ENCODE data around the gene RANBP10. TPM values are rescaled to one million over a fixed set of nuclear protein-coding genes. Genes with fewer than 3 reads are reported as not detected.

RANBP10 gene
- total RNA-seq, 8 experiments from 2014 or later = 4.3 to 19.8 (median 7.6) TPM

GRCh38 chr16:67814567-67814966 is 8.2 kb upstream of the RANBP10 start:
- H3K4me3 ChIP-seq = no peak overlapping the region
- ATAC-seq (replicated peaks in 6 of 8) = no peak
- in situ Hi-C loops (cut with MboI; ENCODE audit: low pct_unique_long_range_greater_than_20kb in 2 of 9, low sequenced_read_pairs in 9 of 9, unreplicated experiment in 9 of 9) = no loop called here
- H3K27ac ChIP-seq = no peak overlapping the region
- WGBS, 10 experiments = 50 to 100% (median 85%) methylated on average over 2 to 6 of the region's 8 CpGs; no CpG with 5 or more reads in 3 of the 10 experiments
- no peaks in the 10 kb centered on the region for H3K4me1 ChIP-seq (replicated peaks in 1 of 2)

DNA sequence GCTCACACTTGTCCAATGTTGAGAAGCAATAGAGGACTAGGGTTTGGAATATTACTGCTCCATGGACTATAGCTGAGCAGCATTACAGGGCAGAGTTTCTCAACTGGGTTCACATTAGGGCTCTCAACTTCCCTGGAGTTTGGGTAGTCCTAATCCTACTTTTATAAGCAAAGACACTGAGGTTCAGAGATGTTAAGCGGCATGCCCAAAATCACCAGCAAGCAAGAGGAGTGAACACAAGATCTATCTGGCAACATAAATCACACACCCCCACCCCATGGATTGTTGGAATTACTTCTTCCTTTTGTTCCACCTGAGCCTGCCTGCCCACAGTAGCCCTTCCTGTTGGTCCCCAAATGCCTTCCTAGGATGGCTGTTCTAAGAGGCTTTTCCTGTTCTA is 5.5 kb upstream of the RANBP10 start:
- ATAC-seq (replicated peaks in 6 of 8) = no peak
- H3K4me1 ChIP-seq (replicated peaks in 1 of 2) = peaks cover 0 to 3% of the 10 kb centered on the region in 2 donors
- no peak overlapping the region for H3K27ac ChIP-seq
- 80 to 100% (median 100%) methylated on average over 1 of the region's 1 CpG; no CpG with 5 or more reads in 7 of the 10 experiments for WGBS, 10 experiments
- in situ Hi-C loops (cut with MboI; ENCODE audit: low pct_unique_long_range_greater_than_20kb in 2 of 9, low sequenced_read_pairs in 9 of 9, unreplicated experiment in 9 of 9) = no loop called here
- H3K4me3 ChIP-seq = no peak overlapping the region

DNA sequence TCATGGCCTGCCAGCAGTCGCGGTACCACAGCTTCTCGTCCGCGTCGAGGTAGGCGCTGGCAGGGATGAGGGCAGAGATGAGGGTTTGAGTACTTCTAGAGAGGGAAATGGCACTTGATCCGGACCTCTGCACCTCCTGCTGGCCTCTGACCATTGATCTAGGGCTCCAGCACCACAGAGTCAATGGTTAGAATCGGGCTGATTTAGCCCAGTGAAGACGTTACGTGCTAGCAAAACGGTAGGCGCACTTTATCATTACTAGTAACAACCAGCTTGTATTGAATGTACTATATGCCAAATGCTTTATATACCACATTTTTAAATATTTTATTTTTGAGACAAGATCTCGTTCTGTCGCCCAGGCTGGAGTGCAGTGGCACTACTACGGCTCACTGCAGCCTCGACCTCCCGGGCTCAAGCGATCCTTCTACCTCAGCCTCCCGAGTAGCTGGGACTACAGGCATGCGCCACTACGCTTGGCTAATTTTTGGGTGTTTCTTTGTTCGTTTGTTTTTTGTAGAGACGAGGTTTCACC is 855 bp upstream of the RANBP10 start:
- peaks cover 5 to 7% of the 10 kb centered on the region in 2 donors for H3K4me1 ChIP-seq (replicated peaks in 1 of 2)
- H3K27ac ChIP-seq = peak overlapping the region; percentile 74 to 86
- peak in 2 of 8 experiments; percentile 6 to 8 for ATAC-seq (replicated peaks in 6 of 8)
- 5 to 64% (median 34%) methylated on average over 3 to 15 of the region's 24 CpGs; no CpG with 5 or more reads in 1 of the 10 experiments for WGBS, 10 experiments
- peak overlapping the region; percentile 65 to 94 (median 82) for H3K4me3 ChIP-seq
- in situ Hi-C loops (cut with MboI; ENCODE audit: low pct_unique_long_range_greater_than_20kb in 2 of 9, low sequenced_read_pairs in 9 of 9, unreplicated experiment in 9 of 9) = no loop called here

DNA sequence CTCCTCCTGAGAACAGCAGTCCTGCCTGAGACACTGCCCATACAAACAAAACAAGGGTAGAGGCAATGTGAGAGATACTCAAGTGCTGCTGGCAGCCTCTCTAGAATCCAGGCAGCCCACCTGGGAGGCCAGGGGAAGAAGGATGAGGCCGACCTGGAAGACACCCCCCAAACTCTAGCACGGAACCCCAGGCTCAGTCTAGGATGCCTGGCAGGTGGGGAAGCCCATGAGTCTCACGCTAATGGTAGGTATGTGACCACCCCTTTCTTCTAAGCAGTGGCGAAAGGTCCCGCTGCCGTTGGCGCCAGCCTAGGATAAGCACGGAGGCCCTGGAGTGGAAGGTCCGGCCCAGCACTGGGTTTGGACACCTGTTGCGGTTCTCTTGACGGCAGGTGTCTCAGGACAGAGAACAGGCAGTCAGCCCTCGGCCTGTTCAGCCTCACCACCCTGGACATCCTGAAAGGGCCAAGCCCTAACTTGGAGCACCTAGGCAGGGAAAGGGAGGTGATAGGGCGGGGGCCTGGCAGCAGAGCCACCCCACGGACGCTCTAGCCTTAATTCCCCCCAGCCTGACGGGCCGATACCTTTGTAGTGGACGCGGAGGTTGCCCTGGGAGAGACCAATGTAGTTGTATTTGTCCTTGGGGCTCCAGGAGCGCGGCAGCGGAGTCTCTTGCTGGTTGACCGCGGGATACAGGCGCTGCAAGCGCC is 487 bp downstream of the RANBP10 start:
- WGBS, 10 experiments = 0 to 20% (median 0%) methylated on average over 1 to 16 of the region's 26 CpGs; no CpG with 5 or more reads in 3 of the 10 experiments
- Histone ChIP-seq H3K4me1 (replicated peaks in 1 of 2) (peaks cover 5 to 7% of the 10 kb centered on the region in 2 donors), H3K4me3 (peak overlapping the region; percentile 65 to 94 (median 82)), H3K27ac (peak overlapping the region; percentile 72 to 87)
- in situ Hi-C loops (cut with MboI; ENCODE audit: low pct_unique_long_range_greater_than_20kb in 2 of 9, low sequenced_read_pairs in 9 of 9, unreplicated experiment in 9 of 9) = no loop called here
- peak in 4 of 8 experiments; percentile 3 to 9 (median 8) for ATAC-seq (replicated peaks in 6 of 8)

DNA sequence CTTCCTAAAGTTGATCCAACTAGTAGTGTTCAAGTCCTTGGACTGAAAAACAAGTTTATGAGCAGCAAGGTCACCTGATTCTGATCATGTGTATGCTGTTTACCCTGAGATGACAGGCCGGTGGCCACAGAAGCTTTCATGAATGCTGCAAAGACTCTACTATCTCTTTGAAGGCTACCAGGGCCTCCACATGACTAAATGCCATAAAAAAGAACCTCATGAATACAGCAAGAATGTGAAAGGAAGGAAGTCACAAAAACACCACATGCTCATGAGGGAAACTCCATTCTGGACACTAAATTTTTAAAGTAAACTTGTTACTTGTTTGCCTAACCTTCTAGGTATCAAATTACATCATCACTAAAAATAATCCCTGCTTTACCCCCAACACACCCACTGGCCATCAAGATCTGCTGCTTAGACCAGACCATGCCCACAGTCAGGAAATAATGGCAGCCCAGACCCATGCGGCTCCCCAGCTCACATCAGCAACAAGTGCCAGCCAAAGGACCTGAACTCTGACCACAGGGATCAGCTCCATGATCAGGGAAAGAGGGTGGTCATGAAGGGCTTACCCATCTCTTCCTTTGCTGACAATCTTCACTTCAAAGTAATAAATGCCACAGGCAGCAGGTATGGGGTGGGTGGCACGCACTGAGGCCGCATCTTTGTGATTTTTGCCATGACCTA is 1.4 kb downstream of the RANBP10 start:
- WGBS, 10 experiments = 66 to 94% (median 70%) methylated on average over 1 to 3 of the region's 4 CpGs; no CpG with 5 or more reads in 5 of the 10 experiments
- no peak for ATAC-seq (replicated peaks in 6 of 8)
- in situ Hi-C loops (cut with MboI; ENCODE audit: low pct_unique_long_range_greater_than_20kb in 2 of 9, low sequenced_read_pairs in 9 of 9, unreplicated experiment in 9 of 9) = no loop called here
- H3K27ac ChIP-seq = no peak overlapping the region
- peaks cover 7% of the 10 kb centered on the region in 2 donors for H3K4me1 ChIP-seq (replicated peaks in 1 of 2)
- peak overlapping the region; percentile 65 to 94 (median 82) for H3K4me3 ChIP-seq

DNA sequence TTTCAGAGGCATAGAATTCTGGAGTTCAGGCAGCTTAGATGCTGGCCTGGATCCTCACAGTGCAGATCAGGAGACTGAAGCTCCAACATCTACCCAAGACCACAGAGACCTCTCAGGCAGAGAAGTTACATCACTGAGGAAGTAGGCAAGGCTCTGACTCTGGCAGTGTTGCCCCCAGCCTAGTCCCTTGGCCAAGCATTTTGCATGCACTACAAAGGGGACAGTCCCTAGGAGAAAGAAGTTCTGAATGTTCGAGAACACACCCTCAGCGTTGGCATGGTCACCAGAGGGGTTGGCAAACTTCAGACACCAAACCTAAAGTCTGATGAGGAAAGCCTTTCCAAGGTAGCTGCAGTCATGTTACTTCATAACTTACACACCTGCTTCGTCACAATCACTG is 2.5 kb downstream of the RANBP10 start:
- WGBS, 10 experiments = 50 to 100% (median 85%) methylated on average over 1 to 3 of the region's 3 CpGs; no CpG with 5 or more reads in 7 of the 10 experiments
- ATAC-seq (replicated peaks in 6 of 8) = no peak
- peaks cover 7% of the 10 kb centered on the region in 2 donors for H3K4me1 ChIP-seq (replicated peaks in 1 of 2)
- in situ Hi-C loops (cut with MboI; ENCODE audit: low pct_unique_long_range_greater_than_20kb in 2 of 9, low sequenced_read_pairs in 9 of 9, unreplicated experiment in 9 of 9) = no loop called here
- no peak overlapping the region for H3K4me3 ChIP-seq
- H3K27ac ChIP-seq = no peak overlapping the region

GRCh38 chr16:67801883-67802282 is 4.5 kb downstream of the RANBP10 start:
- in situ Hi-C loops (cut with MboI; ENCODE audit: low pct_unique_long_range_greater_than_20kb in 2 of 9, low sequenced_read_pairs in 9 of 9, unreplicated experiment in 9 of 9) = no loop called here
- Histone ChIP-seq H3K4me3 (no peak overlapping the region), H3K27ac (no peak overlapping the region), H3K4me1 (replicated peaks in 1 of 2) (peaks cover 4 to 7% of the 10 kb centered on the region in 2 donors)
- no peak for ATAC-seq (replicated peaks in 6 of 8)
- WGBS, 10 experiments = 83 to 100% (median 100%) methylated on average over 1 to 2 of the region's 2 CpGs; no CpG with 5 or more reads in 5 of the 10 experiments

DNA sequence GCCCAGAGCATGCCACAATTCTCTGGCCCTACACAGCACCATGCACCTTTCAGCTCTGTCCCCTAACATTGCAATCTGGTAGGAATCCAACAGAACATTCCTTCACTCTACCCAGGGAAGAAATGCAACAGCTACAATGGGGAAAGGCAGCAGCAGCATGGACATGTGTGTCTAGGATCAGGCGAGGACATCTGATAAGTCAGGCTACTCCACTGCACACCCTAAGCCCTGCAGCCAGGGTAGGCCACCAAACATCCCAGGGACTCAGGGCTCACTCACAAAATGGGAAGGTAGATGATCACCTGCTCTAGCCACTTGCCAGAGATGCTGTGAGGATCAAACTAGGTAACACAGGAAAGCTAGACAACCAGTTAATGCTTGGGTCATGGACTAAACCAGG is 5.1 kb downstream of the RANBP10 start:
- Histone ChIP-seq H3K4me1 (replicated peaks in 1 of 2) (peaks cover 4 to 7% of the 10 kb centered on the region in 2 donors), H3K27ac (no peak overlapping the region), H3K4me3 (no peak overlapping the region)
- ATAC-seq (replicated peaks in 6 of 8) = no peak
- WGBS, 10 experiments = 86 to 100% methylated on average over 1 of the region's 1 CpG; no CpG with 5 or more reads in 8 of the 10 experiments
- in situ Hi-C loops (cut with MboI; ENCODE audit: low pct_unique_long_range_greater_than_20kb in 2 of 9, low sequenced_read_pairs in 9 of 9, unreplicated experiment in 9 of 9) = no loop called here

DNA sequence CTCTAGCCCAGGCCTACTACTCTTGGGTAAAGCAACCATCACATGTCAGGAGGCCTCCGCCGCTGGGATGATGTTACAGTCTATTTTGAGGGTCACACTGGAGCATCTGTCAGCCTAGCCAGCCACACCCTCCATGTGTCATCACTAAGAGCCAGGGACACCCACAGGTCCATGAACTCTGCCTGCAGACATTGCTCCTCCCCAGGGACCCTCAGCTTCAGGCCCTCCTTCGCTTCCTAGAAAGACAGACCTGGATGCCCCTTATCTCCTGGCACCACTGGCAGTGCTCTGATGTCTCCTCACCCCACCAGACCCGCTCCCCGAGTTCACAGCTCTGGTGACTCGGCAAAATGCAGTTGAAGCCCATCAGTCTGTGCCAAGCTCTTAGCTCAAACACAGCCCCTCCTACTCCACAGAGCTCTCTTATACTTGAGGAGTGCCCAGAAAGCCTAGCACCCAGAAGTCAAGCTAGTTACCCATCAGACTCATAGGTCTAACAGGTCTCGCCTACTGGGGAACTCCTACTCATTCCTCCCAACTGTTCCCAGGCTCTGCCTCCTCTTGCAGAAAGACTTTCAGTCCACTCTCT is 5.9 kb downstream of the RANBP10 start:
- peaks cover 4 to 6% of the 10 kb centered on the region in 2 donors for H3K4me1 ChIP-seq (replicated peaks in 1 of 2)
- in situ Hi-C loops (cut with MboI; ENCODE audit: low pct_unique_long_range_greater_than_20kb in 2 of 9, low sequenced_read_pairs in 9 of 9, unreplicated experiment in 9 of 9) = no loop called here
- H3K4me3 ChIP-seq = no peak overlapping the region
- peak overlapping the region in 1 of 2 donors; percentile 62 for H3K27ac ChIP-seq
- ATAC-seq (replicated peaks in 6 of 8) = peak; percentile 43 to 97 (median 96)
- 60 to 100% (median 93%) methylated on average over 1 to 6 of the region's 7 CpGs for WGBS, 10 experiments

DNA sequence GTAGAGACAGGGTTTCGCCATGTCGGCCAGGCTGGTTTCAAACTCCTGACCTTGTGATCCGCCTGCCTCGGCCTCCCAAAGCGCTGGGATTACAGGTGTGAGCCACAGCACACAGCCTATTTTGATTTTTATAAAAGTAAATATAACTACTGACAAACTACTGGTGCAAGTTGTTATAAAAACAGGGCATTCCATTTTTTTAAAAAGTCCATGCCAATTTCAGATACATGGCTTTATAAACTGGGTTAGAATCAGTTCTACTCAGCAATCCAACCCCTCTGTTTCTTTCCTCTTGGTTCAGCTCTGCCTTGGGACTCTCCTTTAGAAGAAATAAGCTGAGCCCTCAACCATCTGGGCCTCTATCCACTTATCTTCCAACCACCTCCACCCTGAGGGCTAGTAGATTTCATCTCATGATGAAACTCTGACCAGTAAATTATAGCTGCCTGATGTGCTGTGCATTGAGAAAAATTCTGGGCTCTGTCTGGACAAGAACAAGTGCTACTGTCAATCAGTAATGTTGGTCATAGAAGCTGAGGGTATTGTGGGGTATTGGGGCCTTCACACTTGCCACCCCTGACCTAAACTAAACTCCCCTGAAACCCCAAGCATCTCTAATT is 10.2 kb downstream of the RANBP10 start:
- in situ Hi-C loops (cut with MboI; ENCODE audit: low pct_unique_long_range_greater_than_20kb in 2 of 9, low sequenced_read_pairs in 9 of 9, unreplicated experiment in 9 of 9) = no loop called here
- peaks cover 0 to 2% of the 10 kb centered on the region in 2 donors for H3K4me1 ChIP-seq (replicated peaks in 1 of 2)
- no peak overlapping the region for H3K4me3 ChIP-seq
- WGBS, 10 experiments = 93 to 100% (median 100%) methylated on average over 1 to 5 of the region's 5 CpGs; no CpG with 5 or more reads in 3 of the 10 experiments
- no peak overlapping the region for H3K27ac ChIP-seq
- ATAC-seq (replicated peaks in 6 of 8) = peak in 2 of 8 experiments; percentile 18 to 47

DNA sequence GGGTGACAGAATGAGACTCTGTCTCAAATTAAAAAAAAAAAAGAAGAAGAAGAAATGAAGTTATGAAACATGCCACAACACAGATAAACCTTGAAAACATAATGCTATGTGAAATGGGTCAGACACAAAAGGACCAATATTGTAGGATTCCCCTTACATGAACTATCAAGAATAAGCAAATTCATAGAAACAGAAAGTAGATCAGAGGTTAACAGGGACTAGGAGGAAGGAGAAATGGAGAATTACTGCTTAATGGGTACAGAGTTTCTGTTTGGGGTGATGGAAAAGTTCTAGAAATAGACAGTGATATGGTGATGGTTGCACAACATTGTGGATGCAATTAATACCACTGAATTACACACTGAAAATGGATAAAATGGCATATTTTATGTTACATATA is 16.3 kb downstream of the RANBP10 start:
- no peak overlapping the region for H3K27ac ChIP-seq
- H3K4me3 ChIP-seq = no peak overlapping the region
- ATAC-seq (replicated peaks in 6 of 8) = no peak
- in situ Hi-C loops (cut with MboI; ENCODE audit: low pct_unique_long_range_greater_than_20kb in 2 of 9, low sequenced_read_pairs in 9 of 9, unreplicated experiment in 9 of 9) = no loop called here
- H3K4me1 ChIP-seq (replicated peaks in 1 of 2) = no peaks in the 10 kb centered on the region

DNA sequence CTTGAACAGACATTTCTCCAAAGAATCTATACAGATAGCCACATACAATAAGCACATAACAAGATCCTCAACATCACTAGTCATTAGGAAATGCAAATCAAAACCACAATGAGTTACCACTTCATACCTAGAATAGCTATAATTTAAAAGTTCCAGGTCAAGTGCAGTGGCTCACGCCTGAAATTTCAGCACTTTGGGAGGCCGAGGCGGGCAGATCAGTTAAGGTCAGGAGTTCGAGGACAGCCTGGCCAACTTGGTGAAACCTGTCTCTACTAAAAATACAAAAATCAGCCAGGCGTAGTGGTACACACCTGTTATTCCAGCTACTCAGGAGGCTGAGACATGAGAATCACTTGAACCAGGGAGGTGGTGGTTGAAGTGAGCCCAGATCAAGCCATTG is 19.9 kb downstream of the RANBP10 start:
- in situ Hi-C loops (cut with MboI; ENCODE audit: low pct_unique_long_range_greater_than_20kb in 2 of 9, low sequenced_read_pairs in 9 of 9, unreplicated experiment in 9 of 9) = no loop called here
- H3K4me1 ChIP-seq (replicated peaks in 1 of 2) = no peaks in the 10 kb centered on the region
- ATAC-seq (replicated peaks in 6 of 8) = no peak
- no peak overlapping the region for H3K27ac ChIP-seq
- H3K4me3 ChIP-seq = no peak overlapping the region
- WGBS, 10 experiments = 95 to 100% (median 100%) methylated on average over 1 to 4 of the region's 5 CpGs; no CpG with 5 or more reads in 5 of the 10 experiments

- Histone ChIP-seq H3K27ac (no peak overlapping the region), H3K4me1 (replicated peaks in 1 of 2) (no peaks in the 10 kb centered on the region), H3K4me3 (no peak overlapping the region)
- ATAC-seq (replicated peaks in 6 of 8) = no peak
- in situ Hi-C loops (cut with MboI; ENCODE audit: low pct_unique_long_range_greater_than_20kb in 2 of 9, low sequenced_read_pairs in 9 of 9, unreplicated experiment in 9 of 9) = no loop called here
Observed at GRCh38 chr16:67783353-67783725, 23.0 kb downstream of the RANBP10 start.
